ENCODE measurements around the gene PPIP5K2. TPM values are rescaled to one million over a fixed set of nuclear protein-coding genes. Genes with fewer than 3 reads are reported as not detected.

The PPIP5K2 gene
- total RNA-seq, 1 experiment from 2014 or later, result 75.6 TPM

DNA sequence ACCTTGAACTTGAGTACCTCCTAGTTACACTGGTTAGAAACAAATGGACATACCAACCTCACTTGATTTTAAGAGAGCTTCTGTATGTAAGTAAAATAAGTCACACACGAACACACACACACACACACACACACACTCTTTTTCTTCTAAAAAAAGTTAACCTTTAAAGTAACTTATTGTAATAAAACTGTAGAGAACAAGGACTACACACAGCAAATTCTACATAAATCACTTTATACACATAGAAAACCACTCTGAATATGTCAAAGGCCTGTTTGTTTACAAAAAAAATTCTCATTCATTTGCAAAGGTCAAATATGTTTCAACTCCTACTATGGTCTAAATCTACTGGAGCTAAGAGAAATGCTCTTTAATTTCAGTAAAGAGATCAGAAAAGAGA lies 29.3 kb upstream of the PPIP5K2 start:
- no peaks in the 10 kb centered on the region for H3K4me1 ChIP-seq (ENCODE audit: insufficient read depth, low read length, poor library complexity, severe bottlenecking)

DNA sequence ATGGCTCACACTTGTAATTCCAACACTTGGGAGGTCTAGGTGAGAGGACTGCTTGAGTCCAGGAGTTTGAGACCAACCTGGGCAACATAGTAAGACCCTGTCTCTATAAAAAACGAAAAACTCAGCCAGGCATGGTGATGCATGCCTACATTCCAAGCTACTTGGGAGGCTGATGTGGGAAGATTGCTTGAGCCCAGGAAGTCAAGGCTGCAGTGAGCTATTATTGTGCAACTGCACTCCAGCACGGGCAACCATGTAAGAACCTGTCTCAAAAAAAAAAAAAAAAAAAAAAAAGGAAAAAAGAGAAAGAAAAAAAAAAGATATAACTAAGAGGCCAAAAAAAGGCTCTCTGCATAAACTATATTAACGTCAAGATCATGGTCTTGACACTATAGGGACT lies 27.4 kb upstream of the PPIP5K2 start:
- Histone ChIP-seq H3K36me3 (ENCODE audit: insufficient read depth, low read length, poor library complexity, severe bottlenecking) (no peaks in the 10 kb centered on the region), H3K27ac (ENCODE audit: low read depth, low read length, poor library complexity, severe bottlenecking) (no peak overlapping the region), H3K4me3 (ENCODE audit: low read depth, low read length, poor library complexity, severe bottlenecking) (no peak overlapping the region), H3K27me3 (replicated peaks; ENCODE audit: insufficient read depth, low read depth, low read length, poor library complexity) (no peaks in the 10 kb centered on the region), H3K9me3 (ENCODE audit: low read depth, low read length, poor library complexity, severe bottlenecking) (no peaks in the 10 kb centered on the region), H3K4me1 (ENCODE audit: insufficient read depth, low read length, poor library complexity, severe bottlenecking) (no peaks in the 10 kb centered on the region)
- no TSS peak for BruUV-seq (replicated peaks)
- intact Hi-C loops (cut with micrococcal nuclease; ENCODE audit: unreplicated experiment), result no loop called here
- POLR2A ChIA-PET (ENCODE audit: low non-redundant PET), result no interaction called here
- TF ChIP-seq CTCF (conservative IDR thresholded peaks at IDR 0.05; ENCODE audit: low read depth, low read length) (no peak), EZH2 (IDR thresholded peaks at IDR 0.05; ENCODE audit: borderline replicate concordance, low read depth, low read length, poor library complexity, severe bottlenecking) (no peak)
- CTCF ChIA-PET, result no interaction called here
- no peak for DNase-seq (ENCODE audit: low spot score)

More for the DNA sequence above, 29.3 kb upstream of the PPIP5K2 start:
- POLR2A ChIA-PET (ENCODE audit: low non-redundant PET), result no interaction called here
- no peak overlapping the region for H3K27ac ChIP-seq (ENCODE audit: low read depth, low read length, poor library complexity, severe bottlenecking)
- no TSS peak for BruUV-seq (replicated peaks)
- no peaks in the 10 kb centered on the region for H3K36me3 ChIP-seq (ENCODE audit: insufficient read depth, low read length, poor library complexity, severe bottlenecking)
- TF ChIP-seq CTCF (conservative IDR thresholded peaks at IDR 0.05; ENCODE audit: low read depth, low read length) (no peak), EZH2 (IDR thresholded peaks at IDR 0.05; ENCODE audit: borderline replicate concordance, low read depth, low read length, poor library complexity, severe bottlenecking) (no peak)
- H3K9me3 ChIP-seq (ENCODE audit: low read depth, low read length, poor library complexity, severe bottlenecking), result no peaks in the 10 kb centered on the region
- DNase-seq (ENCODE audit: low spot score), result no peak
- intact Hi-C loops (cut with micrococcal nuclease; ENCODE audit: unreplicated experiment), result no loop called here
- no peak overlapping the region for H3K4me3 ChIP-seq (ENCODE audit: low read depth, low read length, poor library complexity, severe bottlenecking)
- H3K27me3 ChIP-seq (replicated peaks; ENCODE audit: insufficient read depth, low read depth, low read length, poor library complexity), result no peaks in the 10 kb centered on the region
- CTCF ChIA-PET, result no interaction called here

DNA sequence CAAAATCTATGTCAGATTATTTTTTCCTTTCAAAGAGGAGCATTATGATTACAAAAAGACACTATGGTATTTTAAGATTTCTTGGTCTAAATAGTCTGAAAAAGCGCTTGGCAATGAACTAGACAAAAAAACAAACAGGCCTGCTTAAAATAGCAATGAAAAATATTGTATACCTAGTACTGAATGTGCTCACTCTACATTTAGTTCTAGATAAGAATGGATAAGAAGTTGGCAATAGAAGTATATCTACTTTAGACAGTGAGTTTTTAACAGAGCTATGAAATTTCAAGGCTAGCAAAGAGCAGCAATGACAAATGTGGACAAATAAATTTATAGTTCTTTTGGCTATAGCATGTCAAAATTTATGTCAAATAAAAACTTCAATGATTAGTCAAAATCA lies 26.4 kb upstream of the PPIP5K2 start:
- TF ChIP-seq EZH2 (IDR thresholded peaks at IDR 0.05; ENCODE audit: borderline replicate concordance, low read depth, low read length, poor library complexity, severe bottlenecking) (no peak), CTCF (conservative IDR thresholded peaks at IDR 0.05; ENCODE audit: low read depth, low read length) (no peak)
- Histone ChIP-seq H3K4me1 (ENCODE audit: insufficient read depth, low read length, poor library complexity, severe bottlenecking) (no peaks in the 10 kb centered on the region), H3K9me3 (ENCODE audit: low read depth, low read length, poor library complexity, severe bottlenecking) (no peaks in the 10 kb centered on the region), H3K36me3 (ENCODE audit: insufficient read depth, low read length, poor library complexity, severe bottlenecking) (no peaks in the 10 kb centered on the region), H3K4me3 (ENCODE audit: low read depth, low read length, poor library complexity, severe bottlenecking) (no peak overlapping the region), H3K27me3 (replicated peaks; ENCODE audit: insufficient read depth, low read depth, low read length, poor library complexity) (no peaks in the 10 kb centered on the region), H3K27ac (ENCODE audit: low read depth, low read length, poor library complexity, severe bottlenecking) (no peak overlapping the region)
- DNase-seq (ENCODE audit: low spot score), result no peak
- intact Hi-C loops (cut with micrococcal nuclease; ENCODE audit: unreplicated experiment), result no loop called here
- no TSS peak for BruUV-seq (replicated peaks)
- POLR2A ChIA-PET (ENCODE audit: low non-redundant PET), result no interaction called here
- CTCF ChIA-PET, result no interaction called here

All from A673 (cell line).